Stimulated activated CD4-positive, alpha-beta T cell treated with anti-CD3 and anti-CD28 coated beads, Interleukin-15, amount 100 ng/mL, for 24 hours (primary cell): ENCODE measurements around the gene NEU3.
A peak's percentile ranks its signal among the peaks of the same experiment; 100 is the strongest.
"Not testable (repeated sequence)": the region's sequence is repeated elsewhere in the genome, so short reads cannot be mapped to it uniquely, and the experiment has no call there.

ENCODE experiments used
- DNase-seq: peaks from one replicate; pipeline ENCODE4 v3.0.0-alpha.2; 2020

The NEU3 gene, protein sequence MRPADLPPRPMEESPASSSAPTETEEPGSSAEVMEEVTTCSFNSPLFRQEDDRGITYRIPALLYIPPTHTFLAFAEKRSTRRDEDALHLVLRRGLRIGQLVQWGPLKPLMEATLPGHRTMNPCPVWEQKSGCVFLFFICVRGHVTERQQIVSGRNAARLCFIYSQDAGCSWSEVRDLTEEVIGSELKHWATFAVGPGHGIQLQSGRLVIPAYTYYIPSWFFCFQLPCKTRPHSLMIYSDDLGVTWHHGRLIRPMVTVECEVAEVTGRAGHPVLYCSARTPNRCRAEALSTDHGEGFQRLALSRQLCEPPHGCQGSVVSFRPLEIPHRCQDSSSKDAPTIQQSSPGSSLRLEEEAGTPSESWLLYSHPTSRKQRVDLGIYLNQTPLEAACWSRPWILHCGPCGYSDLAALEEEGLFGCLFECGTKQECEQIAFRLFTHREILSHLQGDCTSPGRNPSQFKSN

GRCh38 chr11:74988541-74989259, at the start of gene NEU3:
NEU3 (plus strand) TSS chr11:74988933; CDS start chr11:74989061, 128 bp downstream.
- peak; percentile 92 for DNase-seq

DNA sequence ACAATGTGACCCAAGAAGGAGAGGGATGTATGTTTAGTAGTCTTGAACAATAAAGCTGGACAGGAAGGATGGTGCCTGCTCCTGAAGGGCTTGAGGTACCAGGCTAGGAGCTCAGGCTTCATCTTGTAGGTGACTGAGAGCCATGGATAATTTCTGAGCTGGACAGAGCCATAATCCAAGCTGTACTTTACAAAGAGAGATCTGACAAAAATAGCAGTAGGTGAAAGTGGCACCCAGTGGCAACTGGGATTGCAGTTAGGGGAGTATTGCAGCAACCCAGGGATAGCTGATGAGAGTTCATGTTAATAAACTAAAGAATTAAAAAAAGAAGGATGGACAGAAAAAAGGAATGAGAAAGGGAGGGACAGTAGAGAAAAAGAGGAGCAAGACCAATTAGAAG, 47.2 kb upstream of the NEU3 start:
- no peak for DNase-seq

GRCh38 chr11:74942073-74942759, 46.5 kb upstream of the NEU3 start:
- no peak for DNase-seq

DNA sequence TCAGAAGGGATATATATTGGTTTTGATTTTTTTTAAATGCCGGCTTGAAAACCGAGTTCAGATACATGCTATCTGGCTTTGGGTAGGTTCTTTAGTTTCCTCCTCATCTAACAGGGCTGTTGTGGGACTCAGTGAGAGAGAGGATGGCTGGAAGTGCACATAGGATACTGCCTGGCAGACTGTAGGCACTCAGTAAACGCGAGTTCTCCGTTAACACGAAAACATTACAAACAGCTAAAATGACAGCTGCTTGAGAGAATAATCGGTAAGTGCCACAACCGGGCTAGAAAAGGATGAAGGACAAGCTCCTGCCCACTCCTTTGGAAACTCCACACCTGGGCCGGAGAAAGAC, 40.2 kb upstream of the NEU3 start:
- no peak for DNase-seq

GRCh38 chr11:74948898-74949752, 39.6 kb upstream of the NEU3 start, which contains the start of the genes SPCS2 and XRRA1:
SPCS2 (plus strand) TSS chr11:74949266; CDS start chr11:74949286, 20 bp downstream.
XRRA1 (minus strand) TSS chr11:74949091; CDS start chr11:74940878, 8,213 bp downstream.
- peak; percentile 99 for DNase-seq

DNA sequence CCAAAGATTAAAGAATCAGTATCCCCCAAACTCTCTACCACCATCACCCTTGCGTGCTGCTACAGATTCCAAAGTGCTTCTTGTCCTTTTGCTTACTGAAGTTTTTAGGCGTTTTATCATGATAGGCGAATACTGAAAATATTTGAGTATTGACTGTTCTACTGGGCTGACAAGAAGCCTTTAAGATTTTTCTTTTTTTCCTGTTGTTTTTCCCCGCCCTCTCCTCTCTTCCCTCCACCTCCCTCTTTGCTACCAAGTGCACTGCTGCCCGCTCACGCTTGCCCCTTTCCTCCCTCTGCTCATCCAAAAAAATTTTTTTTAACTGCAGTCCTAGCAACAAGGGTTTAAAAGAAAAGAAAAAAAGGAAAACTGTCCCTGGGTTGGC, 39.0 kb upstream of the NEU3 start:
- no peak for DNase-seq

DNA sequence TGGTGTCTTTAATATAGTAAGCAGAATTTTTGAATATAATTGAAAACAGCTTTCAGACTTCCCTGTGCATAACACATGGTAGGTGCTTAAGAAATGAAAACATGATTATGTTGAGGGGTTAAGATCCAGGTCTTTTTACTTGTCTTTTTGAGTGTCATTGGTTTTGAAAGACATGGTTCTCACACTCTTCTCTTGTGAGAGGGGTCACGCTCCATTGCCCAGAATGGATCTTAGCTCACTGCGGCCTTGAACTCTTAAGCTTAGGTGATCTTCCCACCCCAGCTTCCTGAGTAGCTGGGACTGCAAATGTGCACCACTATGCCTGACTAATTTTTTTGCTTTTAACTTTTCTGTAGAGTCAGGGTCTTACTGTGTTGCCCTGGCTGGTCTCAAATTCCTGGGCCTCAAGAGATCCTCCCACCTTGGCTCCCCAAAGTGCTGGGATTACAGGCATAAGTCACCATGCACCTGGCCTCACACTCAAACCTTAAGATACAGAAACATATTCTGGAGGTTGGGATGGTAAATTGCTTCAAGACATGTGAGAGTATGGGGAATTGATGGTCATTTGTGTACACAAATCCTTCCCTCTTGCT, 38.3 kb upstream of the NEU3 start:
- DNase-seq, result no peak

- DNase-seq, result no peak
Observed at GRCh38 chr11:74951226-74951625, 37.5 kb upstream of the NEU3 start.

DNA sequence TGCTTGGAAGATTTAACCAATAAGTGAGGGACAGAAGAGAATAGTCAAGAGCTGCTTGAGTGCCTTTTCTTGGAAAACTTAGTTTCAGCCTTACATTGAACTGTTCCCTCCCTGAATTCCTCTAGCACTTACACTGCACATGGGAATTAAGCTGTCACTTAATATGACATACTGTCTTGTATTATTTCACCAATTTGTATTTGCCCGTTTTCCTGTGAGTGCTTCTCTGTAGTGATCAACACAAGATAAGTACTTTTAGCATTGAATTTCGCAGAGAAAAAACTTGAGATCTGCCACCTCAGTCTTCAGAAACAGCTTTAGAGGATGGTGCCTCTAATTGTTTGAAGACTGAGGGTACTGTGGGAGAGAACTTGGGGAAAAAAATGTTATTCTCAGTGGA, 36.0 kb upstream of the NEU3 start:
- no peak for DNase-seq

DNA sequence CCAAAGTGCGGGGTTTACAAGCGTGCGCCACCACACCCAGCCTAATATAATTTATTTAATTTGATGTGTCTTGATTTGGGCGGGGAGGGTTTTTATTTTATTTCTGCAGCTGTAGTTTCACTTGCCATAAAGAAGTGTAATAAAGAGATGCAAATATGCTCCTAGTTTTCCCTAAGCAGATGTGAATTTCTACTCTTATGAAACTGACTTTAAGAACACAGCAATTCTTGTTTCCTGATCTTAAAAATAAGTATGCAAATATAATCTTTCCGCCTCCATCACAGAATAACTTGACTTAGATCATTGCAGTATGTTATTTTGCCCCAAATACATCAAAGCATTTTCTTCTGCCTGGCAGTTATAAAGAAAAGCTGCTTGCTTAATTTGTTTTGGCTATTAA, 35.3 kb upstream of the NEU3 start:
- no peak for DNase-seq

DNA sequence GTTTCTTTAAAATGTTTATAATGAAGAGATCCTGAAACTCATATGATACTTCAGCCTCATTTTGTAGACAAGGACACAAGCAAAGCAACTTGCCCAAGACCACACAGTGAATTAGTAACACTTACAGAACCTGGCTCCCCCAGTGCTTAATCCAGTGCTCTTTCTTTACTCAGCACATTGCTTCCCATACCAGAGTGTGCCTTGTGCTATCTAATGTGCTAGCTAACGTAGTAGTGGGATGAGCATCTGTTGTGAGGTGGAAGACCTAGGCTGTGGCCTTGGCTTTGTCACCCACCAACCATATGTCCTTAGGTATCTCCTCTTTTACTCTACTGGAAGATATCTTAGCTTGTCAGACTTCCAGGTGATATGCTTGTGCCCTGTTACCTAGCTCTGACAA, 34.5 kb upstream of the NEU3 start:
- DNase-seq, result no peak

GRCh38 chr11:74956397-74957015, 32.2 kb upstream of the NEU3 start:
- no peak for DNase-seq

GRCh38 chr11:74957937-74958629, 30.6 kb upstream of the NEU3 start:
- DNase-seq, result no peak

DNA sequence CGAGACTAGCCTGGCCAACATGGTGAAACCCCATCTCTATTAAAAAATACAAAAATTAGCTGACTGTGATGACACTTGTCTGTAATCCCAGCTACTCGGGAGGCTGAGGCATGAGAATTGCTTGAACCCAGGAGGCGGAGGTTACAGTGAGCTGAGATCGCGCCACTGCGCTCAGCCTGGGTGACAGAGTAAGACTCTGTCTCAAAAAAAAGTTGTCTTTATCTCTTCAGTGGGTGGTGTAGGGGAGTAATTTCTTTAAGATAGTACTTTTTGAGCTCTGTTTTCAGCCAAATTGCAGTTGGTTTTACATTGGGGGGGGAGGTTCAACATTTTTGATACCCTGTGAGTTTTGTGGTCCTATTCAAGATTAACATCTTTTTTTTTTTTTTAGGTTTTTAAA, 28.6 kb upstream of the NEU3 start:
- DNase-seq, result not testable (repeated sequence)

DNA sequence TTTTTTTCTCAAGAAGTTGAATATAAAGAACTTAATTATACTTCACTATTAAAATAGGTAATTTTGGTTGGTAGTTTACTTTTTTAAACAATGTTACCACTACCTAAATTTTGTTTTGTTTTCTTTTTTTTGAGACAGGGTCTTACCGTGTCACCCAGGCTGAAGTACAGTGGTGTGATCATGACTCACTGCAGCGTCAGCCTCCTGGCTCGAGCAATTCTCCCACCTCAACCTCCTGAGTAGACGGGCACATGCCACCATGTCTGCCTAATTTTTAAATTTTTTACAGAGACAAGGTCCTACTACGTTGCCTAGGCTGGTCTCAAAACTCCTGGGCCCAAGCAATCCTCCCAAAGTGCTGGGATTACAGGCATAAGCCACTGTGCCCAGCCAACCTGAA, 22.1 kb upstream of the NEU3 start:
- DNase-seq, result no peak

DNA sequence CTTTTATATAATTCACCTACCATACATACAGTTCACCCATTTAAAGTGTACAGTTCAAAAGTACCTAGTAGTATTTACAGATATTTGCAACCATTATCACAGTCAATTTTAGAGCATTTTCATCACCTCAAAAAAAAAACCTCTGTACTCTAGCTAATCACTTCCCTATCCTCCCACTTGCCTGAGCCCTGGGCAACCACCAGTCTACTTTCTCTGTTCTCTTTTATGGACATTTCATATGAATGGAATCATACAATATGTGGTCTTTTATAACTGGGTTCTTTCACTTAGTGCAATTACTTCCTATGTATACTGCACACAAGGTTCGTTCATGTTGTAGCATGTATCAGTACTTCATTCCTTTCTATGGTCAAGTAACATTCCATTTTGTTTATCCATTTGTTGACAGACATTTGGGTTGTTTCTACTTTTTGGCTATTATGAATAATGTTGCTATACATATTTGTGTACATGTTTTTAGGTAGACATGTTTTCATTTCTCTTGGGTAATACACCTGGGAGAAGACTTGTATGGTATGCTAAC, 17.8 kb upstream of the NEU3 start:
- no peak for DNase-seq

DNA sequence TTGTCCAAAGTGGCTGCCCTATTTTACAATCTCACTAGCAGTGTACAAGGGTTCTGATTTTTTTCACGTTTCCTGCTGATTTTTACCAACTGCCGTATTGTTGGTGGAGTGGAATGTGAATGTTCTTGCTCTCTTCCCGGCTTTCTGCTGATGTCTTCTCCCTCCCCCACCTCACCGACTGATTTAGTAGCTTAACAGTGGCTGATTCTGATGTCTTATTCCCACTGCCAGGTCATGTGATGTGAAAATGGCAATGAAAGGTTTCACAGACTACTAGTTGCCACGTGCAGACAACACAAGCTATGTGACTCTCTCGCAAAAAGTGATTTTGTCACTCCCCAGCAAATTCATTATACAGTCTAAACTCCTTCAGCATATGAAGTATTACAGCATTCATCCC, 17.3 kb upstream of the NEU3 start:
- DNase-seq, result no peak

DNA sequence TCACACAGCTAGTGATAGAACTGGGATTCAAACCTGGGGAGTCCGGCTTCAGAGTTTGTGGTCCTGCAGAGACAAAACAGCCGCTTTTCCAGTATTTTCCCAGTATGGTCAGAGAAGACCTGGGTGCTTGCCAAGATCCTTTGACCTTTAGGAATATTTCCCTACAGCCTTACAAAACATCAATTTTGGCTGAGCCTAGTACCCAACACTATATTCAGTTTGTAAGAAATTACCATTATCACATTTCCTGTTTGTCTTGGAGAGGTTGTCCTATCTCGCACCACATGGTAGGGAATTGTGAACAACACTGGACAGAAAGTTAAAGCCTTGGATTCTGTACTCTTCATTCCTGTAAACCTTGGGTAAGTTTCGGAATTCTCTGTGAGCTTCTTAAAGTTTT, 10.7 kb upstream of the NEU3 start:
- no peak for DNase-seq

GRCh38 chr11:74980634-74981033, 8.1 kb upstream of the NEU3 start:
- no peak for DNase-seq

DNA sequence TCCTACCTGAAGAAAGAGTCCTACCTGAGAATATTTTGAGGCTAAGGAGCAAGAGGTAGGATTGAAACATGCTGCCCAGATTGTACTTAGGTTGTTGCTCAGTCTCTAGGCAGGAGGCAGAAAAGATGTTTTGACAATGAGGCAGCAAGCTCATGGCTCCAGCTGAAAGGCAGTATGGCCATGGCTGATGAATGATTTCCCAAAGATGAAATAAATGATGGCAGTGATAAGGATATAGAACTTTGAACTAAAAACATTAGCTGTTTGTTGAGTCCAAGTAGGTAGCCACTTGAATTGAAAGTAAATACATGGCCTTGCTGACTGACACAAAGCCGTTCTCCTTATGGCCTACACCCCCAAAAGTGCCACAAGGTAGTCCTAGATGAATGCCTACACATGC, 6.8 kb upstream of the NEU3 start:
- DNase-seq, result no peak

GRCh38 chr11:74984070-74984469, 4.7 kb upstream of the NEU3 start:
- DNase-seq, result no peak
